Stimulated activated CD4-positive, alpha-beta T cell treated with anti-CD3 and anti-CD28 coated beads, Interleukin-15, amount 100 ng/mL, for 48 hours (primary cell): Measurements from ENCODE around the gene ALDH1L2.

Experiments
- DNase-seq, 2 donors: peaks; one replicate each; pipeline ENCODE4 v3.0.0-alpha.2; 2020; ENCODE audit warnings: low read depth in 2 of 2

The ALDH1L2 gene

GRCh38 chr12:105083551-105084105 lies 630 bp downstream of the ALDH1L2 start:
- DNase-seq = no peak

DNA sequence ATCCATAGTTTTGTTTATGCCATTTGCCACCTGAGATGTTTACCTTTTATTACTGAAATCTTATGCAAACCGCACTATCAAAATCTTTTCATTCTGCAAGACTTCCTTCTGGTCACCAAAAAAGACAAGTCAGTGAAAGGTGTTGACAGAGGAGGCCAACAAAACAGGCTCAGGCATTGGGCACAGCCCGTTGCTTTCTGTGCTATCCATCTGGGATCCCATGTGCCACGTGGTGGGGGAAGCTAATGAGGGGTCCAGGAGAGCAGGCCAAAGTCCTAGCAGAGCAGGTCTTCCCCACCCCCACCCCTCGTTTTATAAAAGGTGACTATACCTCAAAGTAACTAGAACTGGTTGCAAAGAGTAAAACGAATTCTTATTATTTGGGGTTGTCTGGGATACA lies 1.2 kb downstream of the ALDH1L2 start:
- no peak for DNase-seq

DNA sequence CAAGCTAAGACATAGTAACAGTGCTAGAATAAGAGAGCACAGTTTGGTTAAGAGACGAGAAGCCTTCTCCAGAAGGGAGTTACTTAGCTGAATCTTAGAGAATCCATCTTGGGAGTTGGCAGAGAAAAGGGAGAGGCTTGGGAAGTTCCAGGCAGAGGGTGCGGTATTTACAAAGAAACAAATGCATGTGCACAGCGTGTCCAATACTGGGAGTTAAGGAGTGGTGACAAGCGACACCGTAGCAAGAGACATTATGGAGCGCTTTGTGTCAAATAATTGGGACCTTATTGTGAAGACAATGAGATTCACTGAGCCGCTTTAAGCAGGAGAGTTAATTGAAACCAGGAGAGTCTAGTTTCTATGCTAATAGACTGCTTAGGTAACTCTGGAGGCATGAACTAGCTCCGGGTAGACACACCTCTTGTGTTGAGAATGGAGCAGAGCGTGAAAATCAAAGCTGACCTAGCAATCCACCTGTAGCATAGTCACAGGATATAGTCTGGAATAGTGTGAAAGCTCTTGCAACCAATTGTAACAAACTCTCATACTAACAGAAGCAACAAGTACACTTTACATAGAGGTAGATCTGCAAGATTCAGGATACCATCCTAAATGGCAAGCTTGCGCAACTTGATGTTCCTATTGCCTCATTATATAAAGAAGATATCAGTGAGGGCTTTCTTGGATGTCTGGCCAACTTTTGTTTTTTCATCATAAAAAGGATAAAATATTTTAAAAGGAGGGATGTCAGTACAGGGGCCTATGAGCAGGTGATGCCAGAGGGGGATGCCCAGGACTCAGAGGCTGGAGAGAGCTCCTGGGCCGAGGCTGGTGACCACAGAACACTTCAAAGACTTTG lies 5.3 kb downstream of the ALDH1L2 start:
- no peak for DNase-seq

DNA sequence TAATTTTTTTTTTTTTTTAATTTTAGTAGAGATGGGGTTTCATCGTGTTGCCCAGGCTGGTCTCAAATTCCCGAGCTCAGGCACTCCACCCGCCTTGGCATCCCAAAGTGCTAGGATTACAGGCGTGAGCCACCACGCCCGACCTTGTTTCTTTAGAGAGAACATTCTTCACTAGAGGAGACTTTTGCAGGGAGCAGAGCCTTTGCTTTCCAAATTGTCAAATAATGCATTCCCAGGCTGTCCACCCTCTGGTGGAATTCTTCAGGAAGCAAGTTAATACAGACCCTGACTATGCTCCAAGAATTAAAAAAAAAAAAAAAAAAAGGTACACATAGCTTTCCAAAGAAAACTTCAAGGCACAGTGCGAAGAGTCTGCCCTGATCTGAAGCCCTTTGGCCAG lies 6.8 kb downstream of the ALDH1L2 start:
- no peak for DNase-seq

GRCh38 chr12:105076913-105077312 lies 7.3 kb downstream of the ALDH1L2 start:
- no peak for DNase-seq

- no peak for DNase-seq
Observed at GRCh38 chr12:105076098-105076497, 8.2 kb downstream of the ALDH1L2 start.

DNA sequence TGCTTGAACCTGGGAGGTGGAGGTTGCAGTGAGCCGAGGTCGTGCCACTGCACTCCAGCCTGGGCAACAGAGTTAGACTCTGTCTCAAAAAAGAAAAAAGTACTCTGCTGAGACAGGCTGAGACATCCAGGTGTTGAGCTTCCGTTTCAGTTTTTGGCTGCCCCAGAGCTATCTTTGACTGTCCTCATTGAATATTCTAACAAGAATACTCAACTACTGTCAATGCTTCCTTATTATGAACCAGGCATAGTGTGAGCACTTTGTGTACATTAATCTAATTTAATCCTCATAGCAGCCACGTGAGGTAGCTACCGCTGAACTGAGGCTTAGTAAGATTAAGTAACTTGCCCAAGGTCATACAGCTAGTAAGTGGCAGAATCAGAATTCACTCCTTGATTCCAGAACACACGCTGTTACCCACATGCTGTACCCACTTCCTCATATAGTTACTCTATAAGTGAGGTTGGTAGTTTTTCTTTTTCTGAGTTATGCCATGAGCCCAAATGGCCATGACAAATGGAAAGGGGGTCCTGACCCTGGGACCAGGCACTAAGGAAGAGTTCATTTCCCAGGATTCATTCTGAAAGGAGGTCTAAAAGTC lies 11.3 kb downstream of the ALDH1L2 start:
- DNase-seq = no peak

- no peak for DNase-seq
Observed at GRCh38 chr12:105071981-105072380, 12.3 kb downstream of the ALDH1L2 start.

- DNase-seq = no peak
Observed at GRCh38 chr12:105069936-105070702, 14.1 kb downstream of the ALDH1L2 start.

DNA sequence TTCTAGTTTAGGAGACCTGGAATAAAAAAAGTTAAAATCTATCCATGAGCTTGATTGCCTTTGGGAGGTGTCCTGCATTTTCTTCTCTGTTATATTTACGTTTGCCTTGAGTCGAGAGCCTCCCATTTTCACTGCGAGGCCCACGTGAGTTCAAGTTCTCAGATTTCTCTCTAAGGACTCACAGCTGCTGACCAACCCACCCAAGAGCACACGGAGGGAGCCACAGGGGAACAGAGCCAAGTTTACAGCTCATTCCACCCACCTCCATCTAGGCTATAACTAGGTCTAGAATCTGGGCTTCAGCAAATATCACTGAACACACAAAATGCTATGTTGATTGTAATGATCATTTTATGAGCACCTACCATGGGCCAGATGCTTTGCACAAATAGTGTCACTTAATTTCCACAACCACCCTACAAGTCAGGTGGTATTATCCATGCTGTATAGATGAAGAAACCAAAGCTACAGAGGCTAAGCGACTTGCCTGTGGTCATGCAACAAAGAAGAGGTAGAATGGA lies 16.7 kb downstream of the ALDH1L2 start:
- no peak for DNase-seq

GRCh38 chr12:105064564-105065178 lies 19.6 kb downstream of the ALDH1L2 start:
- no peak for DNase-seq

GRCh38 chr12:105060715-105061378 lies 23.4 kb downstream of the ALDH1L2 start:
- DNase-seq = no peak

- DNase-seq = no peak
Observed at GRCh38 chr12:105057174-105057573, 27.1 kb downstream of the ALDH1L2 start.

- peak; percentile 53 to 64 for DNase-seq
Observed at GRCh38 chr12:105053116-105053572, 31.1 kb downstream of the ALDH1L2 start.

GRCh38 chr12:105051981-105052380 lies 32.3 kb downstream of the ALDH1L2 start:
- no peak for DNase-seq

DNA sequence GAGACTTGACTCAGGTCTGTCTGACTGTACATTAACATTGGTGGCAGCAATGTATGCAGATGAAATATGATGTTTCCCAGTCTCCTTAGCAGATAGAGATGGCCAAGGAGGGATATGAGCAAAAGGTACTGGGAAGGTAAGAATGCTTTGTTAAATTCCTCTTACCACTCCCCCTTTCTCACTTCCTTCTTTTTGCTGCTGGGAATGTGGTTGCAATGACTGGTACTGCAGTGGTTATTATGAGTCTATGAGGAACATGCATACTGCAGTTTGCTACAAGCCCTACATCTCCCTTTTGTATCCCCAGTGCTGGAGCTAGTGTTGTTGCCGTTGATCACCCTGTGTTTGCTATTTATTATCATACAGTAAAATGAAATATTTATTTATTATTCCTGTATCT lies 35.9 kb downstream of the ALDH1L2 start:
- DNase-seq = no peak

DNA sequence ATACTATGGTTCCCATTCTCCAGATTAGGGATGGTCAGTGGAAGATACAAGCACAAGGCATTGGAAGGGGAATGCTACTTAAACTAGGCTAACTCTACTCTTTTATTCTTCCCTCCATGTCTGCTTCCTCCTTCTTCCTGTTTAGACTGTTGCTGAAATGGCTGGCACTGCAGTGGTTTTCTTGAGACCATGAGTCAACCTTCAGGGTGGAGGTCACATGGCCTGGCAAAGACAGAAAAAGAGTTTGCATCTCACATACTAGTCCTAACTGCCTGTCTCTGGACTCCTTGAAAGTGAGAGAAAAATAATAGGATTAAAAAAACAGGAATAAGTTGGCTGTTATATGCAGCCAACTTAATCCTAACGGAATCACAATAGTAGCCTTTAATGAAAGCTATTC lies 37.0 kb downstream of the ALDH1L2 start:
- no peak for DNase-seq

GRCh38 chr12:105041186-105041585 lies 43.1 kb downstream of the ALDH1L2 start:
- DNase-seq = no peak

DNA sequence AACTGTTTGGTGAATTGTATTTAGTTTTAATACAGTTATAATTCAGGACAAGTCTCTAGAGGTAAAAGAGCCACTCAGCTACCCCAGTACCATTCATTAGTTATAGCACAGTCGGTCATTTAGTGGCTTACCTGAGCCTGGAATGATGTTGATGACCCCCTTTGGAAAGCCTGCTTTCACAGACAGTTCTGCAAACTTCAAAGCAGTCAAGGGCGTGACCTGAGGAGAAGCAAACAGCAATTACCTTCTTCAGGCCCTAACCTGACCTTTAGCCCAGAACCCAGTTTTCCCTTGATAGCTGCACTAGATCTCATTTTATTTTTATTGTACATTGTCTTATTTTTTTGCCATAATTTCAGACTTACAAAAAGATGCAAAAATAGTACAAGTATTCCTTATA lies 43.8 kb downstream of the ALDH1L2 start:
- no peak for DNase-seq

DNA sequence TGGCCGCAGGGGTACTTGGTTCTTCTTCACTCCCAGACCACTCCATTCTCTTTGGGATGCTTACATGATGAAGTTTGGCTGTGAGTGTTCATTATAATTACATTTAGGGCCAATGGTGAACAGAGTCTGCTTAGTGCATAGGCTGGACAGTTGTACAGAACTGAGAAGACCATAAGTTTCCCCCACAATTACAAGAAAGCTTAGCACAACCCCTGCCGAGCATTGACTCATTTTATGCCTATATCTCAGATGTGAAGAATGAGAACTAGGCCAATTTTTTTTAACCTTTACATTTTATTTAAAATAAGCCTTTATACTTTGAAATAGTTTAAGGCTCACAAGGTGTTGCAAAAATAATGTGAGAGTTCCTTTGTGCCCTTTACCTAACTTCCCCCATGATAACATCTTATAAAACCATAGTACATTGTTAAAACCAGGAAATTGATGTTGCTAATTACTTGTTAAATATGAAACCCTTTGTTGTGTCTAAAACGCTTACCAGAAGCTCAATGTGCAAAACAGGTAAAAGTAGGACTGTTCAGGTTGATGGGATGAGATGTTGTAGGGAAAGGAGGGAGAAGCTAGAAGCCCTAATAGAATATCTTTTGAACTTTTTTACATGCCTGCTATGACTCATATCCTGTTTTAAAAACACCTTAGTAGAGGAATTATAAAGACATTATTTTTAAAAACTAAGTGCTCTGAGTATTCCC lies 47.2 kb downstream of the ALDH1L2 start:
- DNase-seq = no peak
